AG09319 (cell line): ENCODE measurements around the gene NRBP1.

Experiments
- DNase-seq: peaks from one replicate; pipeline ENCODE4 v3.0.0-alpha.2; 2010; ENCODE audit warnings: low read depth; ENCODE audit errors: extremely low read depth
- CTCF ChIP-seq: IDR thresholded peaks from 2 replicates; pipeline ENCODE4 v1.5.1; 2011; ENCODE audit warnings: low read depth, mild to moderate bottlenecking, inconsistent platforms, low read length, moderate library complexity

The NRBP1 gene

GRCh38 chr2:27445155-27445554 is 16.7 kb downstream of the NRBP1 start:
- DNase-seq = no peak
- no peak for TF ChIP-seq CTCF

GRCh38 chr2:27445615-27446014 is 17.2 kb downstream of the NRBP1 start:
- DNase-seq = no peak
- TF ChIP-seq CTCF = no peak

GRCh38 chr2:27446057-27446456 is 17.6 kb downstream of the NRBP1 start:
- DNase-seq = no peak
- TF ChIP-seq CTCF = no peak

- DNase-seq = no peak
These were observed 19.9 kb downstream of the NRBP1 start for GRCh38 chr2:27448381-27448780.

GRCh38 chr2:27451095-27451494 is 22.7 kb downstream of the NRBP1 start:
- TF ChIP-seq CTCF = no peak

More at GRCh38 chr2:27448381-27448780, 19.9 kb downstream of the NRBP1 start:
- TF ChIP-seq CTCF = no peak

GRCh38 chr2:27453968-27454367 is 25.5 kb downstream of the NRBP1 start:
- no peak for DNase-seq
- no peak for TF ChIP-seq CTCF

More at GRCh38 chr2:27451095-27451494, 22.7 kb downstream of the NRBP1 start:
- no peak for DNase-seq

- no peak for DNase-seq
These were observed 32.7 kb downstream of the NRBP1 start for GRCh38 chr2:27461118-27461517.

More at GRCh38 chr2:27461118-27461517, 32.7 kb downstream of the NRBP1 start:
- no peak for TF ChIP-seq CTCF
